GM21529 (cell line): ENCODE measurements around the gene LRRC40.
"Not testable (repeated sequence)": the region's sequence is repeated elsewhere in the genome, so short reads cannot be mapped to it uniquely, and the experiment has no call there.

Experiments
- ATAC-seq: cut with Tn5 transposase; IDR thresholded peaks from one replicate; pipeline ENCODE4 v1.9.1; 2021; ENCODE audit not compliant: unreplicated experiment

LRRC40 gene

GRCh38 chr1:70204139-70204538 lies 1.2 kb downstream of the LRRC40 start:
- no peak for ATAC-seq

- ATAC-seq = peak; percentile 25
Measured at GRCh38 chr1:70202173-70202758, 3.1 kb downstream of the LRRC40 start.

GRCh38 chr1:70200065-70200464 lies 5.3 kb downstream of the LRRC40 start:
- no peak for ATAC-seq

GRCh38 chr1:70196333-70196732 lies 9.0 kb downstream of the LRRC40 start:
- ATAC-seq = no peak

GRCh38 chr1:70195342-70195741 lies 10.0 kb downstream of the LRRC40 start:
- ATAC-seq = peak; percentile 63

DNA sequence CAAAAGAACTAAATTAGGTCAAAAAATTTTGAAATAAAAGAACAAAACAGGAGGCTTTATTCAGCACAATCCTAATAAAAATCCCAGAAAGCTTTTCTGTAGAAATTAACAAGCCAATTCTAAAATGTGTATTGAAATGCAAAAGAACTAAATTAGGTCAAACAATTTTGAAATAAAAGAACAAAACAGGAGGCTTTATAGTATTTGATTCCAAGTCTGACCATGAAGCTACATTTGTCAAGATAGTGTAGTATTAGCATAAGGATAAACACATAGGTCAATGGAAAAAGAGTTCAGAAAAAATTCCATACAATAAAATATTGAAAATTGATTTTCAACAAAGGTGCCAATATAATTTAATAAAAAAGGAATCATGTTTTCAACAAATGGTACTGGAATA lies 10.8 kb downstream of the LRRC40 start:
- no peak for ATAC-seq

DNA sequence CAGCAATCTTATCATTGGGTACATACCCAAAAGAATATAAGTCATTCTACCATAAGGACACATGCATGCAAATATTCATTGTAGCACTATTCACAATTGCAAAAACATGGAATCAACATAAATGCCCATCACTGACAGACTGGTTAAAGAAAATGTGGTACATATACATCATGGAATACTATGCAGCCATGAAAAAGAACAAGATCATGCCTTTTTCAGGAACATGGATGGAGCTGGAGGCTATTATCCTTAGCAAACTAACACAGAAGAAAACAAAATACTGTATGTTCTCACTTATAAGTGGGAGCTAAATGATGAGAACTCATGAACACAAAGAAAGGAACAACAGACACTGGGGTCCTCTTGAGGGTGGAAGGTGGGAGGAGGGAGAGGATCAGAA lies 12.9 kb downstream of the LRRC40 start:
- not testable (repeated sequence) for ATAC-seq

DNA sequence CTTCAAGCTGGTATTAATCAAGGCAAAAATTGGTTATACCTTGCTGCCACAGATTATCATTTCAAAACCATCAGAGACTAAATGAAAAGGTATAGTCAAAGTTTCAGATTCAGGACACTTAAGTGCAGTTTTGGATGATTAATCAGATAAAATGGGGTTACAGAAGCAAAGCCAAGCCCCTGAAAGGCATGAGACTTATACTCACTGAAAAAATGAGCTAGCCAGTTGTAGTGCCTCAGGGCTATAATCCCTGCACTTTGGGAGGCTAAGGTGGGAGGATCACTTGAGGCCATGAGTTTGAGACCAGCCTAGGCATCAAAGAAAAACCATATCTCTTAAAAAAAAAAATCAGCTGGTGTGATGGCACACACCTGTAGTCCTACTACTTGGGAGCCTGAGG lies 15.2 kb downstream of the LRRC40 start:
- no peak for ATAC-seq

GRCh38 chr1:70188522-70188921 lies 16.9 kb downstream of the LRRC40 start:
- no peak for ATAC-seq

GRCh38 chr1:70185181-70185580 lies 20.2 kb downstream of the LRRC40 start:
- ATAC-seq = not testable (repeated sequence)

- ATAC-seq = no peak
Measured at GRCh38 chr1:70171512-70171911, 33.9 kb downstream of the LRRC40 start.

- no peak for ATAC-seq
Measured at GRCh38 chr1:70169018-70169839, 36.1 kb downstream of the LRRC40 start.

DNA sequence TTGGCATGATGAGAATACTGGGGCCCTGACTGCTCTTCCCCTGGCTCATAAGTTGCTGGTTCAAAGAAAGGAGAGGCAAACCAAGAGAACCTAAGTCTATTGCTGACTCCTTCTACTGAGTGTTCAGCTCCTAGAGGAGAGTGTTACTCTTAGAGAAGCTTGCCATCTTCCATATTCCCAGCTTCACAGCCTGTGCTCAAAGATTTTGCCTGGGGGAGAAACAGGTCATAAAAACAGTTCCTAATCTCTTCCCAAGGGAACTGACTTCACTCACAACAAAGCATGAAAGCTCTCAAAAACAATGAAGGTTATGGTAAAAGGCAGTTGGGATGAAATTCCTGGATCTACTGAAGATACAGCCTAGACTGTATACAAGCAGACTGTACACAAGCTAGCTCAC lies 37.1 kb downstream of the LRRC40 start:
- no peak for ATAC-seq

DNA sequence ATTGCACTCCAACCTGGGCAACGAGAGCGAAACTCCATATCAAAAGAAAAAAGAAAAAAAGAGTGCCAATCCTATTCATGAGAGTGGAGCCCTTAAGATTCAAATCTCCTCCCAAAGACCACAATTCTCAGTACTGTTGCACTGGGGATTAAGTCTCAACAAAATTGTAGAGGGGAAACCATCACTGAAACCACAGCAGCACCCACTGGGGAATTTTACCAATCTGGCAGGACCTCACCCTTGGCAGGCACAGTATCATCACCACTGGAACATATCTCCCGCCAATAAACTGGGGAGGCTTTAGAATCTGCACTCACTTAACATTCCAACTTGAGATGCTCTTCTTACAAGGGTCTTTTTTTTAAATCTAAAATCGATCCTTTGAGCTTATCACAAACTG lies 41.0 kb downstream of the LRRC40 start:
- no peak for ATAC-seq

DNA sequence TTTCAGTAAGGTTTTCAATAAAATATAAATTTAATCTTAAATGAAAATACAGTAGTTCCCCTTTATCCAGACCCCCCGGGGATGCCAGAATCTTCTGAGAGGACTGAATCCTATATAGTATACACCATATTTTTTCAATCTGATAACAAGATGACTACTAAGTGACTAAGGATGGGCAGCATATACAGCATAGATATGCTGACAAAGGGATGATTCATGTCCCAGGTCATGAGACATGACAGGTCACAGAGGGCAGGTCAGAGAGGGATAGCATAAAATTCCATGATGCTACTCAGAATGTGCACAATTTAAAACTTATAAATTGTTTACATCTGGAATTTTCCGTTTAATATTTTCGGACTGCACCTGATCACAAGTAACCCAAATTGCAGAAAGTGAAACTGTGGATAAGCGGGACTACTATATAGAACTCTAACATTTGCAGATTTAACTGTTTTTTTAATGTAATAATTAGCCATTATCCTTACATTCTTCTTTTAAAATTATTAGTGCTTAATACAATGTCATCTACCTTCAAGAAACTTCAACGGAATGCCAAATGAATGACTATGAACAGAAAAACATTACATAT lies 48.8 kb downstream of the LRRC40 start:
- ATAC-seq = no peak

DNA sequence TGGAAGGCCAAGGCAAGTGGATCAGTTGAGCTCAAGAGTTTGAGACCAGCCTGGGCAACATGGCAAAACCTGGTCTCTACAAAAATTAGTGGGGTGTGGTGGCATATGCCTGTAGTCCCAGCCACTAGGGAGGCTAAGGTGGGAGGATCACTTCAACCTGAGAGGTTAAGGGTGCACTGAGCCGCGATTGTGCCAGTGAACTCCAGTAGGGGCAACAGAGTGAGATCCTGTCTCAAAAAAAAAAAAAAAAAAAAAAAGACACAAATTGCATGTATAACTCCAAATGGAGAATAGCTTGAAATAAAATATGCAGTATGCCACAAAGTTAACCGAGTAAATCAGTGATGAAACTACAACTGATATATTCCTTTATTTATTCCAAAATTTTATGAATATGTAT lies 51.6 kb downstream of the LRRC40 start:
- ATAC-seq = no peak

GRCh38 chr1:70150444-70150843 lies 54.9 kb downstream of the LRRC40 start:
- ATAC-seq = no peak

DNA sequence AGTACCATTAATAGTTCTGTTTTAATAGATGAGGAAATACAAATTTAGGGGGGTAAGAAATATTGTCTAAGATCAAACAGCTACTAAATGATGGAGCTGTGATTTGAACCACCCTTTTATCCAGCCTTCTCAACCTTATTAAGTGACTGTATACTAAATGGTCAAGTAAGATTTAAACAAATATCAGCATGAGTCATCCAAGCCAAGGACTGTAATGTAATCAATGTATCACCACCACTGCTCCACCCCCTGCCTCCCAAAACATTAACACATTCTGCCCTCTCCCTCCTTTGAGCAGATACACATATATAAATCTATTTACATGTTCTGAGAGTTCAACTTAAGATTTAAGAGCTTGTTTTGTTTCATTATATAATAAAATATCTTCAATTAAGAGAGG lies 58.9 kb downstream of the LRRC40 start:
- ATAC-seq = no peak

- no peak for ATAC-seq
Measured at GRCh38 chr1:70143048-70143659, 62.2 kb downstream of the LRRC40 start.

GRCh38 chr1:70142075-70142474 lies 63.3 kb downstream of the LRRC40 start:
- no peak for ATAC-seq

GRCh38 chr1:70140894-70141293 lies 64.5 kb downstream of the LRRC40 start:
- ATAC-seq = no peak

- ATAC-seq = no peak
Measured at GRCh38 chr1:70140343-70140742, 65.0 kb downstream of the LRRC40 start.
